Measurements from ENCODE around the gene CD200.

DNA sequence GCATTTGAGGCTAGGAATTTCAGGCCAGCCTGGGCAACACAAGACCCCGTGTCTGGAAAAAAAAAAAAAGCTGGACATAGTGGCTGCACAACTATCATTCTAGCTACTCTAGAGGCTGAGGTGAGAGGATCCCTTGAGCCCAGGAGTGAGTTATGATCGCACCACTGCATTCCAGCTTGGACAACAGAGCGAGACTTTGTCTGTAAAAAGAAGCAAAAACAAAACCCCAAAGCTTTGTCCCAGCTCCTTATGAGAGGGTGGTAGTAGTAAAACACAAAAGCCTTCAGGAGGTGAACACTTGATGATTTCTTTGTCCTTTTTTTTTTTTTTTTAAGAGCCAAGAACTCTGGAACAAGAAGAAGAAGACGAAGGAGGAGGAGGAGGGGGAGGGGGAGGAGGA, 1.1 kb upstream of the CD200 start:
- TF ChIP-seq, protein P1, sequence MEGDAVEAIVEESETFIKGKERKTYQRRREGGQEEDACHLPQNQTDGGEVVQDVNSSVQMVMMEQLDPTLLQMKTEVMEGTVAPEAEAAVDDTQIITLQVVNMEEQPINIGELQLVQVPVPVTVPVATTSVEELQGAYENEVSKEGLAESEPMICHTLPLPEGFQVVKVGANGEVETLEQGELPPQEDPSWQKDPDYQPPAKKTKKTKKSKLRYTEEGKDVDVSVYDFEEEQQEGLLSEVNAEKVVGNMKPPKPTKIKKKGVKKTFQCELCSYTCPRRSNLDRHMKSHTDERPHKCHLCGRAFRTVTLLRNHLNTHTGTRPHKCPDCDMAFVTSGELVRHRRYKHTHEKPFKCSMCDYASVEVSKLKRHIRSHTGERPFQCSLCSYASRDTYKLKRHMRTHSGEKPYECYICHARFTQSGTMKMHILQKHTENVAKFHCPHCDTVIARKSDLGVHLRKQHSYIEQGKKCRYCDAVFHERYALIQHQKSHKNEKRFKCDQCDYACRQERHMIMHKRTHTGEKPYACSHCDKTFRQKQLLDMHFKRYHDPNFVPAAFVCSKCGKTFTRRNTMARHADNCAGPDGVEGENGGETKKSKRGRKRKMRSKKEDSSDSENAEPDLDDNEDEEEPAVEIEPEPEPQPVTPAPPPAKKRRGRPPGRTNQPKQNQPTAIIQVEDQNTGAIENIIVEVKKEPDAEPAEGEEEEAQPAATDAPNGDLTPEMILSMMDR (IDR thresholded peaks at IDR 0.05) = no peak
- no peak for TF ChIP-seq POLR2AphosphoS5 (IDR thresholded peaks at IDR 0.05; ENCODE audit: insufficient read depth in 1 of 2, low read depth in 1 of 2)

Data from vagina (tissue), 2 donors.